B cell (primary cell): ENCODE data around the gene SIRPB2.

Experiments used
- EZH2 ChIP-seq: IDR thresholded peaks from 2 replicates; pipeline ENCODE4 v1.6.1; 2012; ENCODE audit warnings: borderline replicate concordance, low read depth, mild to moderate bottlenecking, moderate library complexity, low read length; ENCODE audit not compliant: insufficient read depth, poor library complexity, severe bottlenecking
- TF ChIP-seq, protein P1 (sequence below): fragments of 200-600 bp; IDR thresholded peaks from one replicate; pipeline ENCODE4 v1.8.0; 2022; ENCODE audit warnings: antibody characterized with exemption, mild to moderate bottlenecking

DNA sequence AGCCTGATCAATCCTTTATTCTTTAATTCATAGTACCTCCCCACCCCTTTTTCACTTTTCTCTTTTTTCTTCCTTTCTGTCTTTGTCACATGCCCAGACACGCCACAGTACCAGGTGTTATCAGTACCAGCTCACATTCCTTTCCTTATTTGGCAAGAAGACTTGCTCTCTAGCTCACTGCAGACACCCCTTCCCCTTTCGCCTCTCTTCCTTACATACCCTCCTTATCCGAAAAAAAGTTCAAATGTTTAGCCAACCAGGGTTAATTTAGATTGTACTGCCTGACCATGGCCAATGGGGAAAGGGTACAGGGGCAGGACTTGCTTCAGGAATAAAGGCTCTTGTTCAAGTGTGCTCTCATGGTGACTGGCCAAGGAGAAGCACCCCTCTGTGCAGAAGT lies 9.3 kb upstream of the SIRPB2 start:
- TF ChIP-seq, protein P1, sequence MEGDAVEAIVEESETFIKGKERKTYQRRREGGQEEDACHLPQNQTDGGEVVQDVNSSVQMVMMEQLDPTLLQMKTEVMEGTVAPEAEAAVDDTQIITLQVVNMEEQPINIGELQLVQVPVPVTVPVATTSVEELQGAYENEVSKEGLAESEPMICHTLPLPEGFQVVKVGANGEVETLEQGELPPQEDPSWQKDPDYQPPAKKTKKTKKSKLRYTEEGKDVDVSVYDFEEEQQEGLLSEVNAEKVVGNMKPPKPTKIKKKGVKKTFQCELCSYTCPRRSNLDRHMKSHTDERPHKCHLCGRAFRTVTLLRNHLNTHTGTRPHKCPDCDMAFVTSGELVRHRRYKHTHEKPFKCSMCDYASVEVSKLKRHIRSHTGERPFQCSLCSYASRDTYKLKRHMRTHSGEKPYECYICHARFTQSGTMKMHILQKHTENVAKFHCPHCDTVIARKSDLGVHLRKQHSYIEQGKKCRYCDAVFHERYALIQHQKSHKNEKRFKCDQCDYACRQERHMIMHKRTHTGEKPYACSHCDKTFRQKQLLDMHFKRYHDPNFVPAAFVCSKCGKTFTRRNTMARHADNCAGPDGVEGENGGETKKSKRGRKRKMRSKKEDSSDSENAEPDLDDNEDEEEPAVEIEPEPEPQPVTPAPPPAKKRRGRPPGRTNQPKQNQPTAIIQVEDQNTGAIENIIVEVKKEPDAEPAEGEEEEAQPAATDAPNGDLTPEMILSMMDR: no peak
- no peak for TF ChIP-seq EZH2
